OCI-LY1 (cell line): ENCODE data around the gene EDEM2.
"Not testable (repeated sequence)": the region's sequence is repeated elsewhere in the genome, so short reads cannot be mapped to it uniquely, and the experiment has no call there.

ENCODE experiments used
- H2AFZ ChIP-seq: fragments of 200-600 bp; sonication (generic), shearing (Covaris generic); 2 replicates; pipeline ENCODE4 v1.6.0; 2014; ENCODE audit warnings: antibody characterized with exemption, mild to moderate bottlenecking, low read length
- H3F3A ChIP-seq: fragments of 200-600 bp; sonication (generic), shearing (Covaris generic); 2 replicates; pipeline ENCODE4 v1.6.0; 2014; ENCODE audit warnings: mild to moderate bottlenecking, antibody characterized with exemption, low read length, moderate library complexity; ENCODE audit not compliant: insufficient read depth
- H3K27ac ChIP-seq: fragments of 200-600 bp; sonication (generic); 2 replicates; pipeline ENCODE4 v1.5.1; 2014; ENCODE audit warnings: low read length, mixed run types, mild to moderate bottlenecking, low read depth; ENCODE audit not compliant: poor library complexity, severe bottlenecking
- H3K27me3 ChIP-seq: fragments of 200-600 bp; sonication (generic); 2 replicates; pipeline ENCODE4 v1.6.0; 2014; ENCODE audit warnings: antibody characterized with exemption, mild to moderate bottlenecking, low read length, moderate library complexity; ENCODE audit not compliant: insufficient read depth
- H3K36me3 ChIP-seq: fragments of 200-600 bp; sonication (generic); 2 replicates; pipeline ENCODE4 v1.6.1; 2014; ENCODE audit warnings: mild to moderate bottlenecking, antibody characterized with exemption, low read length, moderate library complexity, mixed read lengths; ENCODE audit not compliant: insufficient read depth
- H3K4me1 ChIP-seq: fragments of 200-600 bp; sonication (generic); 2 replicates; pipeline ENCODE4 v1.5.1; 2014; ENCODE audit warnings: mild to moderate bottlenecking, low read length, moderate library complexity; ENCODE audit not compliant: insufficient read depth, severe bottlenecking
- H3K4me2 ChIP-seq: fragments of 200-600 bp; sonication (generic), shearing (Covaris generic); 2 replicates; pipeline ENCODE4 v1.6.1; 2014; ENCODE audit warnings: low read length
- H3K4me3 ChIP-seq: fragments of 200-600 bp; sonication (generic); 2 replicates; pipeline ENCODE4 v1.5.1; 2014; ENCODE audit warnings: low read length, low read depth, mild to moderate bottlenecking, mixed read lengths; ENCODE audit not compliant: poor library complexity, severe bottlenecking
- H3K79me2 ChIP-seq: fragments of 200-600 bp; shearing (Covaris generic); 2 replicates; pipeline ENCODE4 v1.6.1; 2016; ENCODE audit warnings: mixed run types, low read length, mixed read lengths; ENCODE audit not compliant: insufficient read depth
- H3K9ac ChIP-seq: fragments of 200-600 bp; sonication (generic), shearing (Covaris generic); 2 replicates; pipeline ENCODE4 v1.6.1; 2014; ENCODE audit warnings: mild to moderate bottlenecking, low read length, mixed read lengths
- H3K9me2 ChIP-seq: fragments of 200-600 bp; sonication (generic), shearing (Covaris generic); 2 replicates; pipeline ENCODE4 v1.6.1; 2014; ENCODE audit warnings: low read depth, mild to moderate bottlenecking, low read length, mixed read lengths
- H3K9me3 ChIP-seq: fragments of 200-600 bp; shearing (Covaris generic); 2 replicates; pipeline ENCODE4 v1.6.1; 2014; ENCODE audit warnings: low read length, mixed read lengths
- H4K20me1 ChIP-seq: fragments of 200-600 bp; sonication (generic), shearing (Covaris generic); 2 replicates; pipeline ENCODE4 v1.6.0; 2016; ENCODE audit warnings: mild to moderate bottlenecking, low read length; ENCODE audit not compliant: insufficient read depth
- CTCF ChIP-seq: fragments of 200-600 bp; sonication (generic), shearing (Covaris generic); IDR thresholded peaks from 2 replicates; pipeline ENCODE4 v1.5.1; 2017; ENCODE audit warnings: mild to moderate bottlenecking, antibody characterized with exemption, low read length, moderate library complexity, mixed read lengths
- EZH2 ChIP-seq: fragments of 200-600 bp; sonication (generic), shearing (Covaris generic); IDR thresholded peaks from 2 replicates; pipeline ENCODE4 v1.8.0; 2017; ENCODE audit warnings: borderline replicate concordance, mixed run types, mild to moderate bottlenecking, antibody characterized with exemption, low read length, moderate library complexity, mixed read lengths

Gene EDEM2

DNA sequence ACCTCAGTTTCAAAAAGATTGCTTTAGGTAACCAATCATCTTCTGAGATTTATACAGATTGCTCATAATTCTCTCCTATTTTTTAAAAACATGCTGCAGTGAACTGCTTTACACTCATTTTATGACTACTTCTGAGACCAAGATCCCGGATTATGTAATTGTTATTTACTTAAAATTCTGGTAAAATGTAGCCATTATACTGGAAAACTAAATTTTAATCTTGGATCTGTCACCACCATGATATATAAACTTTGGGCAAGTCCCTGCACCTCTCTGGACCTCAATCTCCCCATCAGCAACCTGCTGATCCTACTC lies 24.3 kb upstream of the EDEM2 start:
- Histone ChIP-seq H3K9me2 (no peaks in the 10 kb centered on the region), H3F3A (no peaks in the 10 kb centered on the region), H3K9me3 (no peaks in the 10 kb centered on the region), H3K4me3 (no peak overlapping the region), H3K36me3 (no peaks in the 10 kb centered on the region), H3K9ac (no peak overlapping the region), H3K27me3 (peaks cover 5% of the 10 kb centered on the region; the same call in 1 of the 2 replicates), H3K79me2 (no peaks in the 10 kb centered on the region), H4K20me1 (no peaks in the 10 kb centered on the region), H3K4me1 (no peaks in the 10 kb centered on the region), H2AFZ (no peak overlapping the region), H3K4me2 (no peak overlapping the region), H3K27ac (no peak overlapping the region)
- TF ChIP-seq EZH2 (no peak), CTCF (no peak)

- not testable (repeated sequence) for H3K9ac ChIP-seq, H2AFZ ChIP-seq, H3K4me2 ChIP-seq, H3F3A ChIP-seq, H3K4me3 ChIP-seq, H3K36me3 ChIP-seq, H3K27me3 ChIP-seq, H3K9me2 ChIP-seq, H3K9me3 ChIP-seq, H3K27ac ChIP-seq, H3K79me2 ChIP-seq, H4K20me1 ChIP-seq, H3K4me1 ChIP-seq
Observed at GRCh38 chr20:35168701-35169409, 21.7 kb upstream of the EDEM2 start.

GRCh38 chr20:35167787-35168186 lies 20.7 kb upstream of the EDEM2 start:
- no peak overlapping the region for H3K9ac ChIP-seq
- no peaks in the 10 kb centered on the region for H3F3A ChIP-seq
- no peak overlapping the region for H3K27ac ChIP-seq
- no peaks in the 10 kb centered on the region for H3K36me3 ChIP-seq
- no peaks in the 10 kb centered on the region for H4K20me1 ChIP-seq
- H2AFZ ChIP-seq, result no peak overlapping the region
- no peak overlapping the region for H3K4me3 ChIP-seq
- H3K9me3 ChIP-seq, result no peaks in the 10 kb centered on the region
- H3K27me3 ChIP-seq, result no peaks in the 10 kb centered on the region; the same call in 1 of the 2 replicates
- H3K79me2 ChIP-seq, result no peaks in the 10 kb centered on the region
- H3K4me2 ChIP-seq, result no peak overlapping the region
- H3K9me2 ChIP-seq, result no peaks in the 10 kb centered on the region
- TF ChIP-seq CTCF, result no peak
- TF ChIP-seq EZH2, result no peak
- H3K4me1 ChIP-seq, result no peaks in the 10 kb centered on the region

DNA sequence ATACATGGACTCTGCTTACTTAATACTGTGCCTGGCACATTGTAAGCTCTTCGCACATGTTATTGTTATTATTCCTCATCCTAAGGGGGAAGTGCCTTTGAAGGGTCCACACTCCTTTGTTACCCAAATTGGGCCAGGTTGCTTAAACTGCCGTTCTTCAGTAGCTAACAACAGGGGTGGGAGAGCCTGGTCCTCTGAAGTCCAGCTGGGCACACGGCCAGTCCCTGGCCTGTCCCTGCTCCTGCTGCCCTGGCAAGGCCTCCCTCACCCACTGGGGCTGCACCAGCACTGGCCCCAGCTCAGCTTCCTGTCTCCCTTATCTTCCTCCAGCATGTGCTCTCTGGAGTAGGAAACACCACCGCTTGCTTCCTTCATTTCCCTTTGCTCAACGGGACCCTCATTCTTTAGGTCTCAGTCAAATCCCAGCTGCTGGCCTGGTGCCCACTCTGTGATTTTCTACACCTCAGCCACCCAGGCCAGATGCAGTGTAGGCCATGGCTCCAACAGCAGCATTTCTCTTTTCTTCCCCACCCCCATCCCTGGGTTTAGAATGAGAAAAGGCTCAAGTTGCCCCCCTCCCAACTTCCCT lies 19.2 kb upstream of the EDEM2 start:
- H3K4me2 ChIP-seq, result no peak overlapping the region
- no peaks in the 10 kb centered on the region for H3K27me3 ChIP-seq
- H3K79me2 ChIP-seq, result no peaks in the 10 kb centered on the region
- no peaks in the 10 kb centered on the region for H3K36me3 ChIP-seq
- H3K4me3 ChIP-seq, result no peak overlapping the region
- no peaks in the 10 kb centered on the region for H3K9me2 ChIP-seq
- no peaks in the 10 kb centered on the region for H3K4me1 ChIP-seq
- no peaks in the 10 kb centered on the region for H4K20me1 ChIP-seq
- TF ChIP-seq CTCF (no peak), EZH2 (no peak)
- no peaks in the 10 kb centered on the region for H3K9me3 ChIP-seq
- no peaks in the 10 kb centered on the region for H3F3A ChIP-seq
- no peak overlapping the region for H3K27ac ChIP-seq
- no peak overlapping the region for H2AFZ ChIP-seq
- H3K9ac ChIP-seq, result no peak overlapping the region
